MM.1S (cell line): ENCODE data around the gene MAN1C1.

Experiments used
- EZH2 ChIP-seq: fragments of 300-600 bp; sonication (generic); optimal IDR thresholded peaks from 2 replicates; pipeline ENCODE3; 2017; ENCODE audit warnings: low read depth, mild to moderate bottlenecking, antibody characterized with exemption, low read length, mixed read lengths
- EZH2phosphoT487 ChIP-seq: fragments of 300-600 bp; sonication (generic); IDR thresholded peaks from 2 replicates; pipeline ENCODE4 v1.6.1; 2018; ENCODE audit warnings: antibody characterized with exemption, low read length
- TF ChIP-seq, protein P1 (sequence below): fragments of 300-600 bp; sonication (generic); IDR thresholded peaks from 2 replicates; pipeline ENCODE4 v1.5.1; 2016; ENCODE audit warnings: antibody characterized with exemption, low read length, mixed read lengths

DNA sequence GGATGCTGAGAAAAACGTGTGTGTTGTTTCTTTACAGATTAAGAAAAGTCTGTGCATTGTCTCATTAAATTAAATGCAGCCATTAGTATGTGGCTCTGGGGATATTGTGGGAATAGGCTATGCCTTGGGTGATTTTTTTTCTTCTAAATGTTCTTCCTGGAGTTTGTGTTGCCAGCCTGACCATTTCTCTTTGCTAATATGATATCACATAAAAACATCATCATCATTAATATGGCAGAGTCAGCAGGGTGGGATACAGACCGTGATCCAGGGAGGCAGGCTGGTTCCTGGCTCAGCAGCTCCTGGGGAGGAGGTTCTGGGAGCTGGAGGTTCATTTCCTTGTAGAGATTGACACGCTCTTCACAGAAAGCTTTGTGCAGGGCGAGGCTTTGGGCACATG, 122.8 kb downstream of the MAN1C1 start:
- TF ChIP-seq, protein P1, sequence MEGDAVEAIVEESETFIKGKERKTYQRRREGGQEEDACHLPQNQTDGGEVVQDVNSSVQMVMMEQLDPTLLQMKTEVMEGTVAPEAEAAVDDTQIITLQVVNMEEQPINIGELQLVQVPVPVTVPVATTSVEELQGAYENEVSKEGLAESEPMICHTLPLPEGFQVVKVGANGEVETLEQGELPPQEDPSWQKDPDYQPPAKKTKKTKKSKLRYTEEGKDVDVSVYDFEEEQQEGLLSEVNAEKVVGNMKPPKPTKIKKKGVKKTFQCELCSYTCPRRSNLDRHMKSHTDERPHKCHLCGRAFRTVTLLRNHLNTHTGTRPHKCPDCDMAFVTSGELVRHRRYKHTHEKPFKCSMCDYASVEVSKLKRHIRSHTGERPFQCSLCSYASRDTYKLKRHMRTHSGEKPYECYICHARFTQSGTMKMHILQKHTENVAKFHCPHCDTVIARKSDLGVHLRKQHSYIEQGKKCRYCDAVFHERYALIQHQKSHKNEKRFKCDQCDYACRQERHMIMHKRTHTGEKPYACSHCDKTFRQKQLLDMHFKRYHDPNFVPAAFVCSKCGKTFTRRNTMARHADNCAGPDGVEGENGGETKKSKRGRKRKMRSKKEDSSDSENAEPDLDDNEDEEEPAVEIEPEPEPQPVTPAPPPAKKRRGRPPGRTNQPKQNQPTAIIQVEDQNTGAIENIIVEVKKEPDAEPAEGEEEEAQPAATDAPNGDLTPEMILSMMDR, result no peak
- TF ChIP-seq EZH2 (no peak), EZH2phosphoT487 (no peak)
